IMR-90 (cell line): Measurements from ENCODE around the gene CD79A. TPM values are rescaled to one million over a fixed set of nuclear protein-coding genes. Genes with fewer than 3 reads are reported as not detected.
A peak's percentile ranks its signal among the peaks of the same experiment; 100 is the strongest.

Experiments
- ATAC-seq: fragments of 200-7000 bp; cut with Tn5 transposase; 2 replicates; pipeline ENCODE4 v1.9.1; 2020; ENCODE audit warnings: low read depth, mild to moderate bottlenecking, moderate library complexity
- BruUV-seq: library from RNA; stranded (reverse); fragments of 400-500 nt; replicated peaks from 2 replicates; lab custom pipeline; 2021; lab: Mats Ljungman, UMichigan
- CTCF ChIA-PET: fragments of 300-600 bp; formaldehyde crosslinking; extraction: SDS; loops from one replicate; lab custom pipeline; 2021; ENCODE audit warnings: antibody characterized with exemption; lab: Yijun Ruan, JAX
- POLR2A ChIA-PET: fragments of 300-600 bp; sonication (Branson Sonifier 250); formaldehyde crosslinking; loops from one replicate; lab custom pipeline; 2022; ENCODE audit warnings: antibody characterized with exemption; ENCODE audit not compliant: unreplicated experiment; lab: Charles Lee
- DNase-seq: peaks from one replicate; pipeline ENCODE4 v3.0.0; 2013
- H2AFZ ChIP-seq: replicated peaks from 2 replicates; pipeline ENCODE3; 2013; ENCODE audit warnings: low read length, mild to moderate bottlenecking; ENCODE audit not compliant: poor library complexity
- H2AK5ac ChIP-seq: 2 replicates; pipeline ENCODE4 v1.6.1; 2013; ENCODE audit warnings: low read depth, low read length, inconsistent platforms
- H2AK9ac ChIP-seq: replicated peaks from 2 replicates; pipeline ENCODE3; 2013; ENCODE audit warnings: mild to moderate bottlenecking, low read depth, low read length, moderate library complexity; ENCODE audit not compliant: poor library complexity
- H2BK120ac ChIP-seq: 2 replicates; pipeline ENCODE4 v1.6.1; 2013; ENCODE audit warnings: low read depth, low read length, inconsistent platforms
- H2BK15ac ChIP-seq: 3 replicates; pipeline ENCODE4 v1.6.1; 2013; ENCODE audit warnings: low read depth, low read length, inconsistent platforms
- H2BK20ac ChIP-seq: 2 replicates; pipeline ENCODE4 v1.6.1; 2013; ENCODE audit warnings: low read depth, mild to moderate bottlenecking, inconsistent platforms, low read length, moderate library complexity
- H2BK5ac ChIP-seq: 2 replicates; pipeline ENCODE4 v1.6.1; 2013; ENCODE audit warnings: mild to moderate bottlenecking, low read depth, low read length, inconsistent platforms; ENCODE audit not compliant: poor library complexity, severe bottlenecking
- H3K14ac ChIP-seq: replicated peaks from 2 replicates; pipeline ENCODE4 v1.6.1; 2013; ENCODE audit warnings: low read depth, low read length, inconsistent platforms
- H3K18ac ChIP-seq: 2 replicates; pipeline ENCODE4 v1.6.1; 2013; ENCODE audit warnings: low read depth, low read length, control low read depth
- H3K23ac ChIP-seq: 2 replicates; pipeline ENCODE4 v1.6.1; 2013; ENCODE audit warnings: low read depth, low read length, inconsistent platforms
- H3K27ac ChIP-seq: 2 replicates; pipeline ENCODE4 v1.5.1; 2013; ENCODE audit warnings: mild to moderate bottlenecking, control low read depth, low read length; ENCODE audit not compliant: insufficient read depth
- H3K27me3 ChIP-seq: 2 replicates; pipeline ENCODE4 v1.6.1; 2013; ENCODE audit warnings: low read length; ENCODE audit not compliant: control insufficient read depth, insufficient read depth
- H3K36me3 ChIP-seq: 2 replicates; pipeline ENCODE4 v1.6.1; 2013; ENCODE audit warnings: low read length, mixed read lengths; ENCODE audit not compliant: control insufficient read depth, insufficient read depth
- H3K4ac ChIP-seq: 2 replicates; pipeline ENCODE4 v1.6.1; 2013; ENCODE audit warnings: low read depth, low read length, inconsistent platforms
- H3K4me1 ChIP-seq: 2 replicates; pipeline ENCODE4 v1.6.1; 2013; ENCODE audit warnings: low read length, mixed read lengths; ENCODE audit not compliant: control insufficient read depth, insufficient read depth
- H3K4me2 ChIP-seq: 2 replicates; pipeline ENCODE4 v1.6.1; 2013; ENCODE audit warnings: low read depth, mild to moderate bottlenecking, control low read depth, low read length, moderate library complexity
- H3K4me3 ChIP-seq: 2 replicates; pipeline ENCODE4 v1.5.1; 2013; ENCODE audit warnings: low read depth, mild to moderate bottlenecking, control low read depth, low read length, moderate library complexity; ENCODE audit not compliant: insufficient read depth
- H3K56ac ChIP-seq: 2 replicates; pipeline ENCODE4 v1.6.1; 2013; ENCODE audit warnings: low read length, inconsistent platforms; ENCODE audit not compliant: insufficient read depth; ENCODE audit errors: extremely low read depth
- H3K79me1 ChIP-seq, 2 experiments: 2 replicates each; pipeline ENCODE4 v1.6.1; 2013; ENCODE audit warnings: low read length in 2 of 2, inconsistent platforms in 1 of 2, low read depth in 1 of 2
- H3K9ac ChIP-seq: 2 replicates; pipeline ENCODE4 v1.6.1; 2013; ENCODE audit warnings: low read depth, low read length, control low read depth
- H3K9me1 ChIP-seq: 2 replicates; pipeline ENCODE4 v1.6.1; 2013; ENCODE audit warnings: low read length, inconsistent platforms; ENCODE audit not compliant: insufficient read depth
- H3K9me3 ChIP-seq: 2 replicates; pipeline ENCODE4 v1.6.1; 2013; ENCODE audit warnings: low read length; ENCODE audit not compliant: control insufficient read depth, insufficient read depth
- H4K20me1 ChIP-seq: 2 replicates; pipeline ENCODE4 v1.6.1; 2013; ENCODE audit warnings: low read length, inconsistent platforms; ENCODE audit not compliant: insufficient read depth
- H4K5ac ChIP-seq: 2 replicates; pipeline ENCODE4 v1.6.1; 2013; ENCODE audit warnings: mild to moderate bottlenecking, low read depth, low read length, control low read depth
- H4K8ac ChIP-seq, 2 experiments: 2 replicates each; pipeline ENCODE4 v1.6.1; 2013; ENCODE audit warnings: low read depth in 2 of 2, low read length in 2 of 2, control low read depth in 1 of 2, inconsistent platforms in 1 of 2
- H4K91ac ChIP-seq: 2 replicates; pipeline ENCODE4 v1.6.1; 2013; ENCODE audit warnings: low read depth, low read length, inconsistent platforms; ENCODE audit not compliant: insufficient read depth
- CHD1 ChIP-seq: IDR thresholded peaks from 2 replicates; pipeline ENCODE4 v1.6.1; 2012; ENCODE audit warnings: low read depth, low read length, improper control_type of control experiment
- ELK1 ChIP-seq: fragments of 150-350 bp; IDR thresholded peaks from 2 replicates; pipeline ENCODE4 v1.6.1; 2016; ENCODE audit warnings: low read depth, mild to moderate bottlenecking, low read length, moderate library complexity, borderline replicate concordance
- MXI1 ChIP-seq: IDR thresholded peaks from 2 replicates; pipeline ENCODE4 v1.6.1; 2012; ENCODE audit warnings: low read depth, mild to moderate bottlenecking, low read length, moderate library complexity, borderline replicate concordance
- WGBS, 2 experiments: methylation state at CpG; one replicate each; pipeline versions ENCODE4 v1.1.5 to v1.1.7; 2013; ENCODE audit warnings: missing lambda C conversion rate in 2 of 2; ENCODE audit not compliant: insufficient read length in 1 of 2; ENCODE audit errors: extremely low coverage in 2 of 2; 5-methylcytosine and 5-hydroxymethylcytosine counted together
- dilution Hi-C: fragments of 300-500 bp; cut with HindIII; formaldehyde crosslinking; loops from one replicate; pipeline ENCODE4 v1.14.3; 2018; ENCODE audit warnings: low sequenced_read_pairs; ENCODE audit not compliant: unreplicated experiment
- in situ Hi-C: fragments of 300-500 bp; cut with MboI; formaldehyde crosslinking; loops from 3 replicates; pipeline ENCODE4 v1.14.3; 2019; ENCODE audit warnings: low sequenced_read_pairs, inconsistent platforms, mixed read lengths
- intact Hi-C: fragments of 100-400 bp; cut with micrococcal nuclease; formaldehyde crosslinking; loops from 2 replicates; pipeline ENCODE4 v1.10.0; 2022
- polyA plus RNA-seq, 3 experiments: library from polyadenylated mRNA; depleted of rRNA; stranded (reverse); fragments of >200 nt; gene quantifications; 2 replicates each; pipeline ENCODE4 v1.2.3, GENCODE V29; 2012; ENCODE audit warnings: low replicate concordance in 1 of 3
- total RNA-seq: library from RNA; depleted of rRNA; stranded (reverse); fragments of >200 nt; gene quantifications from 2 replicates; pipeline ENCODE4 v1.2.3, GENCODE V29; 2012
- TF ChIP-seq, protein P1 (sequence below): conservative IDR thresholded peaks from 2 replicates; pipeline ENCODE4 v1.5.1; 2012; ENCODE audit warnings: mild to moderate bottlenecking, low read depth, low read length, improper control_type of control experiment

CD79A gene
- total and polyA plus RNA-seq, 2 of the 4 experiments (the other 2 are of a cell fraction): 0.19 TPM; not detected in 1

DNA sequence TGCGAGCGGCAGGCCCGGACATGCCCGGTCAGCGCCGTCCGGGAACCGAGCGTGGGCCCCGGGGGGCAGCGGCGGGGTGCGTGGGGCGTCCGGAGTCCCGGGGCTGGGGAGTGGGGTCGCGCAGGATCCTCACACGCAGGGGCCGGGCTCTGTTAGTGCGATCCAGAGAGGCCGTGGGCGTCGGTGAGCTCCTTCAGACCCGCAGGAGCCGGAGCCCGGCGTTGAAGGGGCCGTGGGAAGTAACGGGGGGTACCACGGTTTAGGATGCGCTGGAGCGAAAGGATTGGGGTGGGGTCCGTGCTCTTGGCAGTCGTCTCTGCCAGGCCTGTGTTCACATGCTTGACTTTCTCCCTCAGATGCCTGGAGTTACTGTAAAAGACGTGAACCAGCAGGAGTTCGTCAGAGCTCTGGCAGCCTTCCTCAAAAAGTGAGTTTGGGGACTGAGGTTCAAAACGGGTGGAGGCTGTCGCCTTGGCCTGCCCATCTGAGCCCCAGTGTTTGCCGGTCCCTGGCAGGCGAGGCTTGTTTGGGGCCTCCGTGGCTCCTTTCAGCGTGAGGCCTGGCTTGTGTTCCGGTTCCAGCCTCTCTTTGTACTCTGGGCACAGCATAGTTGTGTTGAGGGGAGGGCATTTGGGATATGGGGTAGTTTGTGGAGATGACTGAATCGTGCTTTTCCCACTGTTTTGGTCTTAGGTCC is 16.5 kb upstream of the CD79A start:
- peak overlapping the region; percentile 95 for H4K5ac ChIP-seq
- WGBS, 2 experiments: 1% methylated on average over 26 of the region's 45 CpGs; no CpG with 5 or more reads in 1 of the 2 experiments
- peak overlapping the region; percentile 88 for H3K18ac ChIP-seq
- peak overlapping the region; percentile 88 to 93 for H4K8ac ChIP-seq
- TF ChIP-seq, protein P1, sequence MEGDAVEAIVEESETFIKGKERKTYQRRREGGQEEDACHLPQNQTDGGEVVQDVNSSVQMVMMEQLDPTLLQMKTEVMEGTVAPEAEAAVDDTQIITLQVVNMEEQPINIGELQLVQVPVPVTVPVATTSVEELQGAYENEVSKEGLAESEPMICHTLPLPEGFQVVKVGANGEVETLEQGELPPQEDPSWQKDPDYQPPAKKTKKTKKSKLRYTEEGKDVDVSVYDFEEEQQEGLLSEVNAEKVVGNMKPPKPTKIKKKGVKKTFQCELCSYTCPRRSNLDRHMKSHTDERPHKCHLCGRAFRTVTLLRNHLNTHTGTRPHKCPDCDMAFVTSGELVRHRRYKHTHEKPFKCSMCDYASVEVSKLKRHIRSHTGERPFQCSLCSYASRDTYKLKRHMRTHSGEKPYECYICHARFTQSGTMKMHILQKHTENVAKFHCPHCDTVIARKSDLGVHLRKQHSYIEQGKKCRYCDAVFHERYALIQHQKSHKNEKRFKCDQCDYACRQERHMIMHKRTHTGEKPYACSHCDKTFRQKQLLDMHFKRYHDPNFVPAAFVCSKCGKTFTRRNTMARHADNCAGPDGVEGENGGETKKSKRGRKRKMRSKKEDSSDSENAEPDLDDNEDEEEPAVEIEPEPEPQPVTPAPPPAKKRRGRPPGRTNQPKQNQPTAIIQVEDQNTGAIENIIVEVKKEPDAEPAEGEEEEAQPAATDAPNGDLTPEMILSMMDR: no peak
- TF ChIP-seq CHD1 (no peak), MXI1 (0 out of 2 replicates have a peak, but pooled peaks have one; percentile 12), ELK1 (no peak)
- no peak overlapping the region for H2BK20ac ChIP-seq
- peaks cover 43% of the 10 kb centered on the region for H3K36me3 ChIP-seq
- no TSS peak for BruUV-seq
- in situ Hi-C loops: no loop called here
- H3K27me3 ChIP-seq: no peaks in the 10 kb centered on the region
- peak overlapping the region; percentile 98 for H2AK5ac ChIP-seq
- H2BK120ac ChIP-seq: no peak overlapping the region
- no peaks in the 10 kb centered on the region for H3K9me3 ChIP-seq
- peak overlapping the region; percentile 100 for H3K9ac ChIP-seq
- intact Hi-C loops: no loop called here
- peaks cover 20% of the 10 kb centered on the region for H3K9me1 ChIP-seq
- POLR2A ChIA-PET: interaction anchor here (0.5 to 1.6 kb wide), 3 partner anchors 13 to 82 kb away, joined by 4 to 15 read pairs (median 7); no protein-coding TSS in a partner anchor
- H2AFZ ChIP-seq: peak overlapping the region; percentile 100
- DNase-seq: no peak
- peak overlapping the region; percentile 62 for H3K4me3 ChIP-seq
- H3K23ac ChIP-seq: peak overlapping the region; percentile 90
- peak overlapping the region; percentile 97 for H3K56ac ChIP-seq
- H2BK5ac ChIP-seq: peak overlapping the region; percentile 87
- peak overlapping the region; percentile 95 for H2AK9ac ChIP-seq
- no peak for ATAC-seq
- H2BK15ac ChIP-seq: peak overlapping the region; percentile 36; the same call in 1 of the 3 replicates
- CTCF ChIA-PET: interaction anchor here (0.5 to 1.1 kb wide), 3 partner anchors 10 to 29 kb away, joined by 3 to 6 read pairs (median 3); no protein-coding TSS in a partner anchor
- H3K14ac ChIP-seq: peak overlapping the region; percentile 98
- H3K79me1 ChIP-seq: peaks cover 11 to 51% of the 10 kb centered on the region in 2 experiments; a peak in 3 of 4 replicates
- dilution Hi-C loops: no loop called here
- peak overlapping the region; percentile 100 for H3K4me2 ChIP-seq
- H3K4ac ChIP-seq: peak overlapping the region; percentile 94
- peaks cover 50% of the 10 kb centered on the region for H4K20me1 ChIP-seq
- H3K4me1 ChIP-seq: peaks cover 12% of the 10 kb centered on the region
- H3K27ac ChIP-seq: peak overlapping the region; percentile 99
- peak overlapping the region; percentile 91 for H4K91ac ChIP-seq
